Measurements from ENCODE around the gene GUCD1. TPM values are rescaled to one million over a fixed set of nuclear protein-coding genes. Genes with fewer than 3 reads are reported as not detected.

GUCD1 gene
- total and polyA plus RNA-seq, 5 experiments from 2014 or later: 27.8 to 69.2 (median 42.6) TPM

DNA sequence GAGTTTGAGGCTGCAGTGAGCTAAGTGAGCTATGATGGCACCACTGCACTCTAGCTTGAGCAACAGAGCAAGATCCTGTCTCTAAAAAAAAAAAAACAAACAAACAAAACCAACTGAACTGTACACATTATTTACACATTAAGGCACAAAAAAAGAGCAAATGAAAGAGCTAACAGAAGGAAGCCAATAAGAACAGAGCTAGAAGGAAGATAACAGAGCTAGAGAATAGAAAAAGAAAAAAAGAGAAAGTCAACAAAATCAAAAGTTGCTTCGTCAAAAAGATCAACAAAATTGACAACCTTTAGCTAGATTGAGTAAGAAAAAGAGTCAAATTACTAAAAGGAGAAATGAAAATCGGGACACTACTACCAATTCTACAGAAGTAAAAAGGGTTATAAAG is 25.0 kb downstream of the GUCD1 start:
- Mint-ChIP-seq H3K9me3 (no peaks in the 10 kb centered on the region), H3K4me1 (peaks cover 0 to 6% (median 2%) of the 10 kb centered on the region in 4 donors), H3K27ac (peak overlapping the region in 1 of 10 donors; percentile 44), H3K36me3 (no peaks in the 10 kb centered on the region), H3K27me3 (no peaks in the 10 kb centered on the region), H3K4me3 (no peak overlapping the region)
- POLR2A ChIA-PET: no interaction called here
- no peak for ATAC-seq
- DNase-seq: no peak

DNA sequence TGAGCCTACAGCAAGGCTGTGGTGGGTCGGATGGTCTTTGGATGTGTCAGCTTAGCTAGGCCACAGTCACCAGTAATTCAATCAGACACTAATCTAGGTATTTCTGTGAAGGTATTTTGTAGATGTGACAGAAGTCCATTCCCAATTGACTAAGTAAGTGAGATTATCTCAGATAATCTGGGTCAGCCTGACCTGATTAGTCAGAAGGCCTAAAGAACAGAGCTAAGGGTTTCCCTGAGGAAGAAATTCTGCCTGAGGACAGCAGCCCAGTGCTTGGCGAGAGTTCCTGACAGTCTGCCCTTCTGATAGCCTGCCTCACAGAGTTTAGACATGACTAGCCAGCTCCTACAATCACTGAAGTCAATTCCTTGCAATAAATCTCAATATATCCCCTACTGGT is 28.7 kb downstream of the GUCD1 start:
- Mint-ChIP-seq H3K27ac (no peak overlapping the region), H3K4me1 (peaks cover 5 to 11% (median 9%) of the 10 kb centered on the region in 4 donors), H3K36me3 (no peaks in the 10 kb centered on the region), H3K4me3 (no peak overlapping the region), H3K27me3 (no peaks in the 10 kb centered on the region), H3K9me3 (no peaks in the 10 kb centered on the region)
- POLR2A ChIA-PET: no interaction called here
- DNase-seq (no peak), ATAC-seq (no peak)

DNA sequence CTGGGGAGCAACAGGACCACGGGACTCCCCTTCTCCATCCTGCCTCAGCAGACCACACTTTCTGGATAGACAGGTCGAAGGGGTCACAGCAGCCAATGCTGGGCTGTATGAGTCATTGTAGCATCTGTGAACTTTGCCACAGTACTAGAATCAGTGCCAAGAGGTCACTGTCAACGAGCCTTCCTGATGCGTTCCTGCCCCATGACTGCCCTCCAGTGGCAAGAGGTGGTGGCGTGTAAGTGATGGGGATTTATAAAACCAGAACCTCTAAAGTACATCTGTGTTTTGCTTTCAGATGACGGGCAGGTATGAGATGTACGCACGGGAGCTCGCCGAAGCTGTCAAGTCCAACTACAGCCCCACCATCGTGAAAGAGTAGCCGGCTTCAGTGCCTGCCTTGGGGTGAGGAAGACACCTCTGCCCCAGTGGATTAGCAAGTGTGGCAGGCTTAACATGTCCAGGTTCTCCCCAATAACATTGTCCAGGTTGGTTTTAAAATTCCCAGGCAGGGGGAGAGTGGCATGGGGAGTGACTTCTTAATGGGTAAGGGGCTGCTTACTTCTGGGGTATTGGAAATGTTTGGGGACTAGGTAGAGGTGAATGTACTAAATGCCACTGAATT is 29.4 kb downstream of the GUCD1 start:
- Mint-ChIP-seq H3K9me3 (no peaks in the 10 kb centered on the region), H3K27me3 (peaks cover 0 to 1% (median 0%) of the 10 kb centered on the region in 5 donors), H3K4me3 (no peak overlapping the region), H3K27ac (peak overlapping the region in 4 of 10 donors; percentile 8 to 43 (median 29)), H3K4me1 (peaks cover 5 to 11% (median 9%) of the 10 kb centered on the region in 4 donors), H3K36me3 (no peaks in the 10 kb centered on the region)
- DNase-seq (peak; percentile 43 to 84 (median 66)), ATAC-seq (peak; percentile 95 to 98)
- POLR2A ChIA-PET: no interaction called here

DNA sequence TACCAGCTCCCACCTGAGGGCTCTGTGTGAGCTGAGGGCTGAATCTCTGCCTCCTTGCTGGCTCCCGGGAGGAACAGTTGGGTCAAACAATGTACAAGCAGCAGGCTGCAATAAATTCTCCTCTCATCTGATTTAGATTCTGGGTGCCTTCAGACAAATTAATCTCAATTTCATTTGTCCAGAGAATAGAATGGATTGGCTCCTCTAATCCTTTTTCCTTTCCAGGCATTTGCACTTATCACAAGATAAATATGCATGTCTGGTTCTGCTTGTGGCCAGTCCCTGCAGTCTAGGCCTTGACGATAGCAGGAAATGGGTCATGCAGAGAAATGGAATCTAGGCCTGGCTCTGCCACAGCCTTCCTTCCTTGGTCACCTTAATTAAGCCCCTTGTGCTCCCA is 31.1 kb downstream of the GUCD1 start:
- H3K4me3 Mint-ChIP-seq: no peak overlapping the region
- peaks cover 0 to 5% (median 0%) of the 10 kb centered on the region in 5 donors for H3K27me3 Mint-ChIP-seq
- peaks cover 5 to 11% (median 9%) of the 10 kb centered on the region in 4 donors for H3K4me1 Mint-ChIP-seq
- H3K27ac Mint-ChIP-seq: no peak overlapping the region
- no peaks in the 10 kb centered on the region for H3K36me3 Mint-ChIP-seq
- POLR2A ChIA-PET: no interaction called here
- H3K9me3 Mint-ChIP-seq: no peaks in the 10 kb centered on the region
- no peak for ATAC-seq
- no peak for DNase-seq

DNA sequence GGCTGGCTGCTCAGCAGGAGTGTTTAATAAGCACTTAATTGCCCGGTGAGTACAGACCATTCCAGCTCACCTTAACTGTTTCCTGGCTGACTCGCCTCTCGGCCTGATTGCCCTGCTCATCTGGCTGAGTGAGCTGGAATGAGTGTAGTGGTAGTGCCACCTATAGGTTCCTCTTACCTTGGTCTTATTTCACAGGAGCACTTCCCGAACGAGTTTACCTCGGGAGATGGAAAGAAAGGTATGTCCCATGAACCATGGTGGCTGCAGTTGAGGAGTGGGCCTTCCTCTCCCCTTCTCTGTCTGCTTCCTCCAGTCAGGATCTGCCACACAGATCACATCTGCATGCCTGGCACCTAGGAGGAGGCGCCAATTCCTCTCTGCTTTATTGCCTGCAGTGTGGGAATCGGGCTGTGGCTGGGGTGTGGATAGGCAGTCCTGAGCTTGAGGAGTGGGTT is 33.1 kb downstream of the GUCD1 start:
- POLR2A ChIA-PET: interaction anchor here (1.2 kb wide), 1 partner anchor 98 kb away, joined by 4 read pairs; no protein-coding TSS in a partner anchor
- H3K27ac Mint-ChIP-seq: peak overlapping the region in 1 of 10 donors; percentile 31
- H3K27me3 Mint-ChIP-seq: peaks cover 0 to 6% (median 0%) of the 10 kb centered on the region in 5 donors
- no peaks in the 10 kb centered on the region for H3K9me3 Mint-ChIP-seq
- H3K4me3 Mint-ChIP-seq: no peak overlapping the region
- DNase-seq (peak in 3 of 10 donors; percentile 11 to 34 (median 31)), ATAC-seq (peak; percentile 33 to 45)
- H3K36me3 Mint-ChIP-seq: no peaks in the 10 kb centered on the region
- H3K4me1 Mint-ChIP-seq: peaks cover 5 to 11% (median 9%) of the 10 kb centered on the region in 4 donors

DNA sequence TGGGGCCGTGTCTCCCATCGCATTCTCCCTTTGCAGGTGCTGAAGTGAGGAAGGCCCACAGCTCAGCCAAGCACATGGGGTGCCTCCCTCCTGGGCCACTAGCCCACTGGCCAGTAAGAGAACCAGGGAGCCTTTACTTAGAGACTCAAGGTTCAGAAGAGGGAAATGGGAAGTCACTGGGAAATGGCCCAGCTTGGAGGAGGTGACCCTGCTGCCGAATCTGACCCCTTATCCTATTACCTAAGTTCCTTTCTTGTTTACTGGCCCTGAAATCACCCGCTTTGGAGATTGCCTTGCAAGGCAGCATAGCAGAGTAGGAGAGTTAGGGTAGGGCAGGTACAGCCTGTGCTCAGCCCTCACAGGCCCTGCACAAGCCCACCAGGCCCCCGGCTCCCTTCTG is 35.4 kb downstream of the GUCD1 start:
- POLR2A ChIA-PET: no interaction called here
- ATAC-seq (no peak), DNase-seq (no peak)
- H3K27ac Mint-ChIP-seq: peak overlapping the region in 1 of 10 donors; percentile 5
- H3K36me3 Mint-ChIP-seq: no peaks in the 10 kb centered on the region
- peaks cover 4 to 12% (median 6%) of the 10 kb centered on the region in 4 donors for H3K4me1 Mint-ChIP-seq
- peaks cover 0 to 6% (median 0%) of the 10 kb centered on the region in 5 donors for H3K27me3 Mint-ChIP-seq
- H3K9me3 Mint-ChIP-seq: no peaks in the 10 kb centered on the region
- H3K4me3 Mint-ChIP-seq: no peak overlapping the region

DNA sequence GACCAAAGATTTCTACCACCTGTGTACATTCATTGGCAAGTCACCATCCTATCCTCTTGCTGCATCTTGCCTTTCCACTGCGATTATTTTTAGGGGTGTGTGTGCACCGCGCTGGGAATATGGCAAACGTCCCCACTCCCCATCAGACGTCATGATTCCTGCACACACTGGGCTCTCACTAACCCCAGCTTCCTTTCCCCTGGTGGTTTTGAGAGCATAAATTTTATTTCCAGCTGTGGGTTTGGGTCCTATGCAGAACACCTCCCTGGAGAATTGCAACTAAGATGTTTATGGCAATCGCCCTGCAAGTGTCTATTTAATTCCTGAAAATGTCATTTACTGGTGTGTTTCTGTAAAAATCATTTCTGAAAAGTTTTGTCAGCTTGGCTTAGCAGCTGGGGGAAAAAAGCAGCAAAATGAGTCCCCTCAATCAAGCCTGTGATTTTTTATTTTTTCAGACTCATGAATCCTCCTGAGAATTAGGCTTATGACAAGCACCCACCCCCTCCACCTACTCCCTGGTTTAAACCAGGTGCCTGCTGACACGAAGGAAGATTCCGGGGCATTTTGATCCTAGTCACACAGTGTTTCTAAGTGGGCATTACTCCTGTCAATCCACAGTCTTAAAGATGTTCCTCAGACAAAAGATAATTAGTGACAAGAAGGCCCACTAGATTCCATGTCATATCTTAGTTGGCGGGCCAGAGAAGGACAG is 36.0 kb downstream of the GUCD1 start:
- POLR2A ChIA-PET: no interaction called here
- Mint-ChIP-seq H3K4me3 (no peak overlapping the region), H3K4me1 (peaks cover 4 to 12% (median 6%) of the 10 kb centered on the region in 4 donors), H3K27ac (no peak overlapping the region), H3K36me3 (no peaks in the 10 kb centered on the region), H3K27me3 (peaks cover 0 to 6% (median 0%) of the 10 kb centered on the region in 5 donors), H3K9me3 (no peaks in the 10 kb centered on the region)
- no peak for DNase-seq
- no peak for ATAC-seq

DNA sequence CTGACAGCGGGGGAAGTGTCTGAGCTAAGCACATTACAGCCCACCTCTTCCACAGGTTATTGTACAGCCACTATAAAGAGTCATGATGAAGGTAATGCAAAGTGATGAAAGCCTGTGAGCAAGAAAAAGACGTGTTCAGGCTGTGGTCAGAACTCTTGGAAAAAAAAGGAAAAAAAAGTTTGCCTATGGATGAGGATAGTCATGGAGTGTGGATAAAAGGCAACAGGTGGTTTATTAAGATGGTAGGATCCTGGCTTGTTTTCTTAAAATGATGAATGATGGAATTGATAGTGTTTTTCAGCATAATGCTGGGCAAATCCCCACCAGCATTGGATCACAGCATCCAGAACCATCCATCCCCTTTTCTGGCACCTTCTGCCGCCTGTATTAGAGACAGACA is 36.7 kb downstream of the GUCD1 start:
- POLR2A ChIA-PET: no interaction called here
- Mint-ChIP-seq H3K36me3 (no peaks in the 10 kb centered on the region), H3K4me1 (peaks cover 4 to 12% (median 6%) of the 10 kb centered on the region in 4 donors), H3K4me3 (no peak overlapping the region), H3K27me3 (peaks cover 0 to 6% (median 0%) of the 10 kb centered on the region in 5 donors), H3K9me3 (no peaks in the 10 kb centered on the region), H3K27ac (no peak overlapping the region)
- DNase-seq (no peak), ATAC-seq (no peak)

DNA sequence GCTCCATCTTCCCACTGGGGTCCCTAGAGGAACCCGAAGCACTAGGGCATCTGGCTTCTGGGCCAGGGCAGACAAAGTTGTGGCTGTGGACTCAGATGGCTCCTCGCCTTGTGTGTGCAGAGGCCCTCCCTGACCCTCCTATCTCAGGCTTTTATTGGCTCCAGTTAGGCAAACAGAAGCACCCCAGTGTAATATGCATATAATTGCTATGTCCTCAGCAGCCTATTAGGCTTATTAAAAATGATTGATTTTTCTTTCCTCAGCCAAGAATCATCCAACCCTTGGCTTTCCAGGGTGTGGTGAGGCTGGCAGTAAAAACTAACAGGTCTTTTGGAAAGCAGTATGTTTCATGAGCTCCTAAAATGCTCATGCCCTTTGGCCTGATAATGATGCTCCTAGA is 37.5 kb downstream of the GUCD1 start:
- no peak overlapping the region for H3K4me3 Mint-ChIP-seq
- no peak for ATAC-seq
- POLR2A ChIA-PET: no interaction called here
- peaks cover 4 to 18% (median 6%) of the 10 kb centered on the region in 4 donors for H3K4me1 Mint-ChIP-seq
- no peaks in the 10 kb centered on the region for H3K9me3 Mint-ChIP-seq
- peaks cover 0 to 6% (median 0%) of the 10 kb centered on the region in 5 donors for H3K27me3 Mint-ChIP-seq
- peak overlapping the region in 2 of 10 donors; percentile 17 to 51 for H3K27ac Mint-ChIP-seq
- H3K36me3 Mint-ChIP-seq: no peaks in the 10 kb centered on the region
- no peak for DNase-seq

DNA sequence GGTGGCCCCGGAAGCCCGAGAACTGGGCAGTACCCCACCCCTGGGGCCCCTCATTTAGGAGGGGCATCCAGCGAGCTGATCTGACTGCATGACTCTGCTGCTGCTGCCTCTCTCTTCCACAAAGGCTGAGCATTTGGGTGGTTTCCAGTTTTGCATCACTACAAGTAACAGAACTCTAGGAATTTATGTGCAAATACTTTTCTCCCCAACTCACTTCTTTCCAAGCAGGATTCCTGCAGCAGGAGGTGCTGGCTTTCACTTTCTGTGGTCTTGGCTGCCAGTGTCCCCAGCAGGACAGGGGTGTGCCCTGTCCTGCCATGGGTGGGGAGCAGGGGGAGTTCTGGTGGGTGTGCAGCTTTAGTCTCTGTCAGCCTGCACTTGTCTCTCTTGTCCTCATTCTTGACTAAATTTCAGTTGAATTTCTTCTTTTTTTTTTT is 38.6 kb downstream of the GUCD1 start:
- no peak overlapping the region for H3K27ac Mint-ChIP-seq
- DNase-seq (no peak), ATAC-seq (no peak)
- H3K4me1 Mint-ChIP-seq: peaks cover 0 to 18% (median under 1%) of the 10 kb centered on the region in 4 donors
- no peaks in the 10 kb centered on the region for H3K36me3 Mint-ChIP-seq
- H3K9me3 Mint-ChIP-seq: no peaks in the 10 kb centered on the region
- peaks cover 0 to 6% (median 0%) of the 10 kb centered on the region in 5 donors for H3K27me3 Mint-ChIP-seq
- H3K4me3 Mint-ChIP-seq: no peak overlapping the region
- POLR2A ChIA-PET: interaction anchor here (0.7 kb wide), 1 partner anchor 36 kb away, joined by 3 read pairs; no protein-coding TSS in a partner anchor

DNA sequence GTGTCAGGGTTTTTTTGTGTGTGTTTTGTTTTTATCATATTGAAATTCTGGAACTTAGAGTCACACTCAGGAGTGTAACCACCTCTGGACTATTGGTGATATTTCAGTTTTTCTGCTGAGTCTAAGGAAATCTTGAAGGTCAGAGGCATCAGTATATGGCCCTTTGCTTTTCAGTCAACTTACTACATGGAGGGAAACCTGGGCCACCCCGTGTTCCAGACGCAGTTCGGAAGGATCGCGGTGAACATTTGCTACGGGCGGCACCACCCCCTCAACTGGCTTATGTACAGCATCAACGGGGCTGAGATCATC is 40.0 kb downstream of the GUCD1 start:
- POLR2A ChIA-PET: no interaction called here
- ATAC-seq: no peak
- peak overlapping the region in 1 of 10 donors; percentile 47 for H3K27ac Mint-ChIP-seq

DNA sequence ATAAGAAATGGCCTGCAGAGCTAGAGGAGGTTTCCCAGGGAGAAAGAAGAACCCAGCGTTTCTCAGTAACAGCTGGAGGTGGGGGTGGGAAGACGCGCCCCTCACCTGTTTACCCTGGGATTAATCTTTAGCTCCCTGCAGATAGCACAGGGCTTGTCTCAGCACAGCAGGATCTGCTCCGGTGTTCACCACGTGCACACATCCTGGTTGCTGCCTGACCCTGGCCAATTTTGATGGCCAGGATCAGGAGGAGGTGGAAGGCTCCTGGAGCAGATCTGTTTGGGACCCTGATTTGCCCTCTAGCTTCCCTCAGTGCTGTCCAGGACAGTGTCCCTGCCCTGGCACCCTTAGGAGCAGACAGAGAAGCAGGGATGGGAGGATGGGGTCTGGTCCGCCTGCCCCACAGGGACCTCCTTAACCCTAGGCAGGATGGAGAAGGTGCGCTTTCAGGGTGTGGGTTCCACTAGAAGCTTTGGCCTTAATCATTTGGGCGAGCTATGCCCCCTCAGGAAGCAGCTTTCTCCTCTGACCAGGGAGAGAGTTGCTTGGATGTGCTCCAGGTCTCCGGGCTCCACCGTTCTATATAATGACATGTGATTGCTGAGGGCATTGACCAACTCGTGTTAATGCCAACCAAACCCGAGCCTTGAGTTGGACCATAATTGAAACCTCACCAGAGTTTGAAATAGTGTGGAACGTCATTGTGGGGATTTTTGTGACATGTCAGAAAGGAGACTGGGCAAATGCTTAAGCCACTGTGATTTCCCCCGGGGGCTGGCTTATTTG is 40.5 kb downstream of the GUCD1 start:
- H3K27ac Mint-ChIP-seq: peak overlapping the region in 1 of 10 donors; percentile 47
- DNase-seq (no peak), ATAC-seq (no peak)
- H3K9me3 Mint-ChIP-seq: no peaks in the 10 kb centered on the region
- H3K4me3 Mint-ChIP-seq: no peak overlapping the region
- POLR2A ChIA-PET: interaction anchor here (0.6 kb wide), 1 partner anchor 10 kb away, joined by 3 read pairs; no protein-coding TSS in a partner anchor
- H3K36me3 Mint-ChIP-seq: no peaks in the 10 kb centered on the region
- peaks cover 0 to 33% (median 2%) of the 10 kb centered on the region in 4 donors for H3K4me1 Mint-ChIP-seq
- H3K27me3 Mint-ChIP-seq: peaks cover 0 to 4% (median 0%) of the 10 kb centered on the region in 5 donors

More for the DNA sequence above, 40.0 kb downstream of the GUCD1 start:
- Mint-ChIP-seq H3K36me3 (no peaks in the 10 kb centered on the region), H3K4me3 (no peak overlapping the region), H3K9me3 (no peaks in the 10 kb centered on the region), H3K27me3 (peaks cover 0 to 4% (median 0%) of the 10 kb centered on the region in 5 donors), H3K4me1 (peaks cover 0 to 30% (median 2%) of the 10 kb centered on the region in 4 donors)
- DNase-seq: no peak
